HK-2 (cell line): ENCODE measurements around the gene APBB3.

ENCODE experiments used
- DNase-seq: peaks from one replicate; pipeline ENCODE4 v3.0.0-alpha.2; 2018; ENCODE audit not compliant: unreplicated experiment

APBB3 gene

GRCh38 chr5:140575309-140575708, 10.9 kb upstream of the APBB3 start:
- DNase-seq: no peak

- DNase-seq: no peak
Measured at GRCh38 chr5:140574165-140574564, 9.8 kb upstream of the APBB3 start.

- no peak for DNase-seq
Measured at GRCh38 chr5:140573683-140574082, 9.3 kb upstream of the APBB3 start.

- DNase-seq: no peak
Measured at GRCh38 chr5:140571105-140571504, 6.7 kb upstream of the APBB3 start.

- DNase-seq: no peak
Measured at GRCh38 chr5:140570488-140570887, 6.1 kb upstream of the APBB3 start.

- DNase-seq: no peak
Measured at GRCh38 chr5:140570058-140570457, 5.7 kb upstream of the APBB3 start.

- DNase-seq: no peak
Measured at GRCh38 chr5:140569197-140569596, 4.8 kb upstream of the APBB3 start.

- no peak for DNase-seq
Measured at GRCh38 chr5:140568443-140569063, 4.2 kb upstream of the APBB3 start.

GRCh38 chr5:140567871-140568270, 3.5 kb upstream of the APBB3 start:
- DNase-seq: no peak

- DNase-seq: no peak
Measured at GRCh38 chr5:140567136-140567818, 2.9 kb upstream of the APBB3 start.

- DNase-seq: no peak
Measured at GRCh38 chr5:140566665-140567064, 2.3 kb upstream of the APBB3 start.

GRCh38 chr5:140565780-140566095, 1.3 kb upstream of the APBB3 start:
- no peak for DNase-seq

GRCh38 chr5:140565024-140565779, 804 bp upstream of the APBB3 start:
- DNase-seq: no peak

GRCh38 chr5:140563596-140563995, 802 bp downstream of the APBB3 start:
- DNase-seq: no peak

GRCh38 chr5:140561753-140562523, 2.5 kb downstream of the APBB3 start:
- no peak for DNase-seq

- no peak for DNase-seq
Measured at GRCh38 chr5:140560227-140560626, 4.2 kb downstream of the APBB3 start.

- no peak for DNase-seq
Measured at GRCh38 chr5:140558542-140558941, 5.9 kb downstream of the APBB3 start.

- DNase-seq: no peak
Measured at GRCh38 chr5:140557965-140558364, 6.4 kb downstream of the APBB3 start.

- DNase-seq: peak; percentile 85
Measured at GRCh38 chr5:140557136-140557805, 7.1 kb downstream of the APBB3 start, which contains the start of gene SRA1. SRA1 (minus strand) TSS chr5:140557473; CDS start chr5:140557452, 21 bp downstream.

- no peak for DNase-seq
Measured at GRCh38 chr5:140556438-140556837, 8.0 kb downstream of the APBB3 start.

- no peak for DNase-seq
Measured at GRCh38 chr5:140555747-140556312, 8.6 kb downstream of the APBB3 start.
